ENCODE measurements around the gene RIPK4. TPM values are rescaled to one million over a fixed set of nuclear protein-coding genes. Genes with fewer than 3 reads are reported as not detected.

RIPK4 gene
- total RNA-seq: 1 to 10 TPM in 2 of 4 donors, under 1 TPM in 2; 0.91 to 1.7 (median 1.1) TPM

- H3K36me3 ChIP-seq: no peaks in the 10 kb centered on the region
- 5% methylated on average over 22 of the region's 53 CpGs for WGBS
- H3K4me3 ChIP-seq: peak within 1 kb of the TSS; percentile 37 to 53 (median 38)
- peaks cover 29 to 39% (median 36%) of the 10 kb centered on the region in 4 donors for H3K4me1 ChIP-seq
- no peaks in the 10 kb centered on the region for H3K9me3 ChIP-seq
- peak within 1 kb of the TSS; percentile 39 to 62 (median 48) for H3K27ac ChIP-seq (replicated peaks in 1 of 4)
- intact Hi-C loops (cut with DNase I): no loop called here
- no peak for TF ChIP-seq EP300 (IDR thresholded peaks at IDR 0.05)
- TF ChIP-seq POLR2AphosphoS5 (IDR thresholded peaks at IDR 0.05): no peak
- TF ChIP-seq CTCF (IDR thresholded peaks at IDR 0.05): no peak
- no peak for TF ChIP-seq POLR2A (IDR thresholded peaks at IDR 0.05; ENCODE audit: low read depth)
- DNase-seq (ENCODE audit: extremely low spot score): no peak
- peaks cover 14 to 99% (median 68%) of the 10 kb centered on the region in 4 donors for H3K27me3 ChIP-seq
Measured at GRCh38 chr21:41766883-41767605, at the start of gene RIPK4. Gene RIPK4, minus strand, starts transcription at chr21:41767052. Its CDS starts 11 bp downstream, at chr21:41767041.

- Histone ChIP-seq H3K4me3 (no peak overlapping the region), H3K27me3 (no peaks in the 10 kb centered on the region), H3K4me1 (peaks cover 0 to 10% (median 4%) of the 10 kb centered on the region in 4 donors), H3K27ac (replicated peaks in 1 of 4) (no peak overlapping the region), H3K9me3 (no peaks in the 10 kb centered on the region), H3K36me3 (peaks cover 16 to 61% (median 41%) of the 10 kb centered on the region in 4 donors)
- no peak for TF ChIP-seq CTCF (IDR thresholded peaks at IDR 0.05)
- TF ChIP-seq EP300 (IDR thresholded peaks at IDR 0.05): no peak
- no peak for TF ChIP-seq POLR2A (IDR thresholded peaks at IDR 0.05; ENCODE audit: low read depth)
- TF ChIP-seq POLR2AphosphoS5 (IDR thresholded peaks at IDR 0.05): no peak
- no peak for DNase-seq (ENCODE audit: extremely low spot score)
- 95% methylated on average over 38 of the region's 50 CpGs for WGBS
- intact Hi-C loops (cut with DNase I): loop anchor here (2.0 to 5.0 kb wide), 2 partner anchors 39 to 303 kb away; no protein-coding TSS in a partner anchor
Measured at GRCh38 chr21:41815652-41816582, 49.1 kb upstream of the RIPK4 start.

- peaks cover 24 to 68% (median 47%) of the 10 kb centered on the region in 4 donors for H3K36me3 ChIP-seq
- no peaks in the 10 kb centered on the region for H3K9me3 ChIP-seq
- DNase-seq (ENCODE audit: extremely low spot score): no peak
- 88% methylated on average over 11 of the region's 11 CpGs for WGBS
- H3K4me3 ChIP-seq: no peak overlapping the region
- intact Hi-C loops (cut with DNase I): no loop called here
- TF ChIP-seq CTCF (IDR thresholded peaks at IDR 0.05): no peak
- TF ChIP-seq POLR2A (IDR thresholded peaks at IDR 0.05; ENCODE audit: low read depth): no peak
- TF ChIP-seq POLR2AphosphoS5 (IDR thresholded peaks at IDR 0.05): no peak
- TF ChIP-seq EP300 (IDR thresholded peaks at IDR 0.05): no peak
- H3K27me3 ChIP-seq: no peaks in the 10 kb centered on the region
- H3K4me1 ChIP-seq: peaks cover 0 to 10% (median 4%) of the 10 kb centered on the region in 4 donors
- no peak overlapping the region for H3K27ac ChIP-seq (replicated peaks in 1 of 4)
Measured at GRCh38 chr21:41813226-41813625, 46.4 kb upstream of the RIPK4 start.

- H3K4me1 ChIP-seq: peaks cover 0 to 10% (median 4%) of the 10 kb centered on the region in 4 donors
- H3K36me3 ChIP-seq: peaks cover 24 to 72% (median 50%) of the 10 kb centered on the region in 4 donors
- H3K27me3 ChIP-seq: no peaks in the 10 kb centered on the region
- intact Hi-C loops (cut with DNase I): no loop called here
- H3K4me3 ChIP-seq: no peak overlapping the region
- DNase-seq (ENCODE audit: extremely low spot score): no peak
- WGBS: 87% methylated on average over 13 of the region's 13 CpGs
- no peaks in the 10 kb centered on the region for H3K9me3 ChIP-seq
- TF ChIP-seq POLR2AphosphoS5 (IDR thresholded peaks at IDR 0.05): no peak
- no peak for TF ChIP-seq EP300 (IDR thresholded peaks at IDR 0.05)
- no peak for TF ChIP-seq POLR2A (IDR thresholded peaks at IDR 0.05; ENCODE audit: low read depth)
- no peak for TF ChIP-seq CTCF (IDR thresholded peaks at IDR 0.05)
- no peak overlapping the region for H3K27ac ChIP-seq (replicated peaks in 1 of 4)
Measured at GRCh38 chr21:41812679-41813078, 45.8 kb upstream of the RIPK4 start.

Measured in esophagus muscularis mucosa (tissue), 4 donors.